ENCODE results near the gene SYNM.

SYNM gene

DNA sequence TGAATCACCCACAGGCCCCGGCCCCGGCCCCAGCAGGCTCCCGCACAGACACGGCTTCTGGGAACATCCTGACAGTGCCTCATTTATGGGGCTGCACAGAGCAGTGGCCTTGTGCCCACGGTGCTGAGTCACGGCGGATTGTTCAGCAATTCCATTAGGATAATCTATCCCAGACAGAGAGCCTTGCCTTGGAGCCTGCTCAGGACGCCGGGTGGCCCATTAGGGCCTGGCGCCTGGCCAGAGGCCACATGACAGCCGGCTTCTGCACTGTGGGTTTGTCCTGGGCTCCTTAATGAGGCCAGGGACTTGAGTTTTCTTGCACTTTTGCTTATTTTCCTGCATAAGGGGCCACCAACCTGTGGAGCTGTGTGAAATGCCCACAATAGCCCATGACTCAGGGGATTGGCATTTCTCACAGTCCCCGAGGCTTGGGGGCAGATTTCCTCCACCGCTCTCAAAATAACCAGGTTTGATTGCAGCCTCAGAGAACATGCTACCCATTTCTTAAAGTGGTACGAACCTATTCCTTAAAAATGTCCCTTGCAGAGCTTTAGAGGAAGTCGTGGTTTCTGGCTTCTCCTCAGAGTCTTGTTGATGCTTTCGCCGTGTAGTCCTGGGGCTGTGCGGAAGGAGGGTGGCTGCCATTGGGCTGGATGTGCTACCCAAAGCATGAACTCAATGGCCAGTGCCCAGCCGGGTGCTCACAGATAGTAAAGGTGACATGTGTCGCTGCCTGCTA lies 19.0 kb downstream of the SYNM start:
- DNase-seq: peak; percentile 96

DNA sequence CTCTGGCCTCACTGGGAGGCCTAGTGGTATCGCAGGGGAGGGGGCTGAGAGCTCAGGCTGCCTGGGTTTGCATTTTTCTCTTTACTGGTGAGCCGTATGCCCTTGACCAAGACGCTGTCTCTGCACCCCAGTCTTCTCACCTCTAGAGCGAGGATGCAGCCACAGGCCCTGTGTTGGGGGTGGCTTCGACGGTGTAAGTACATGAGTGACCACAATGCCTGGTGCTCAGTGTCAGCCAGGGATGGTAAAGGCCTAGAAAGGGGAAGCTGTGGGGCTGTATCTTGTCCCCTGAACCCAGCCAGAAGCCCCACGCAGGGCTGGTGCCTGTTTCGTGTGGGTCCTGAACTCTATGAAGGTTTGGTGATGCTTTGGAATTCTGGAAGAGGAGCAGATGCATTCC lies 19.8 kb downstream of the SYNM start:
- no peak for DNase-seq

DNA sequence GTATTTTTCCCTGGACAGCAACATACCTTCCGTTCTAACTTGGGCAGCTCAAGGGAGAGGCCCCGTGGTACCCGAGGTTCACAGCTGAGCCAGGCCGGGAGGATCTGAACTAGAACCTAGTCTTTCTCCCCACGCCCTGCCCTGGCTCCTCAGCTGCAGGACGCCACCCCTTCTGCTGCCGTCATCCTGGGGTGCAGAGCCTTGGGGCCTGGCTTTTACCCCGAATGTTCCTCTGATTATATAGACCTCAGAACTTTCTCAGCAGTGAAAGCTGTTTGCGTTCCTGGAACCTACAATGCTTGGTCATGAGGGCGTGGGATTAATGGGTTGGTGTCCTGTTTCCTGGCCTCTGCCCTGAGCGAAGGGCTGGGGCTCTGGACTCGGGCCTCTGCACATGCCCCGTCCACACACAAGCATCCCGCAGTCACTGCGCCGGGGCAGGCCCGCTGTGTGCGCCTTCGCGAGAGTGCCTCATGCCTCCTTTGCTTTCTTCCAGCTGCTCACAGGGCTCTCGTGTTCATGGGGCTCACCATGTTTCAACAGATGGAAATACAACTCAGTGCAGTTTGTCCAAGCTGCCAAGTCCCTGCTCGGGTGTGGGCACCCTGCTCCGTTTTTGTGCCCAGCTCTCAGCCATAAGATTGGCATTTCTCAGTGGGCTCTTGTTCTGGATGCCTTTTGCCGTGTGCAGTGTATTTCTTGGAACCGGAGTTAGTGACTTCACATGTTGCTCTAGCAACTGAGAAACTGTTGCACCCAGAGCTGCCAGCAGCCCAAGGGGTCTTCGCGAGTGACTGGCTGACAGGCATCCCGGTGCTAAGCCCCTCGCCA lies 20.4 kb downstream of the SYNM start:
- DNase-seq: no peak

DNA sequence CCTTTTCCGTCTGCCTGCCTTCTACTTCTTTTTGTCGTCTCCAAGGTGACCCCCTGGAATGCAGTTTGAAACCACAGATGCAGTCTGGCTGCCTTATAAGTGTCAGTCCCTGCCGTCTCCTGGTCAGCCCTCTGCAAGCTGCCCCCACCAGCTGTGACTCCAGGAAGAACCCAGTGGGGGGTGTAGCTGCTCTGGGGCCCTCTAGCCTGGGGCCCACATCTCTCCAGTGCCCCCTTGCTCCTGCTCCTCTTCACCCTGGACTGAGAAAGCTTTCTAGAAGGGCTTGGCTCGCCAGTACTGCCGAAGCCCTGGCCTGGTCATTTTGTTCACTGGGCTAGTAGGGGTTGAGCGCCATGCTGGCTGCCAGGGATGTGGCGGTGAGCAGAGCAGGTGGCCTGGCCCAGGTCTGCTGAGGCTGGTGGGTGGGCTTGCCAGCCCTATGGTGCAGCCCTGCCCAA lies 21.3 kb downstream of the SYNM start:
- no peak for DNase-seq

DNA sequence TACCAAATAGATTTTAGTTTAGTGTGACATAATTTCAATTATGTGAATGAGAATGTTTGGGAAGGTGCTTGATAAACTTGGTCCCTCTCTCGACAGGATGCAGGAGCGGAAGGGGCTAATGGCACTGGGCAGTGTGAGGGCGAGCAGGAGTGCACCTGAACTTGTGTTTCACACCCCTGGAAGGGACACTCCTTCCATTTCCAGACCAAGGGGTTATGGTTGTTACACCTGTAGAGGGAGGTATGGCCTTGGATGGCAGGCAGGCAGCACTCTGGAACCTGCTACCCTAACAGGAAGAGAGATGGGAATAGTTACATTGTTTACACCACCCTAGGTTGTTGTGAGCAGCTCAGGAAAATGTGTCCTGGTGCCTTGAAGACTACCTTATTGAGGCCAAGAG lies 22.1 kb downstream of the SYNM start:
- no peak for DNase-seq

DNA sequence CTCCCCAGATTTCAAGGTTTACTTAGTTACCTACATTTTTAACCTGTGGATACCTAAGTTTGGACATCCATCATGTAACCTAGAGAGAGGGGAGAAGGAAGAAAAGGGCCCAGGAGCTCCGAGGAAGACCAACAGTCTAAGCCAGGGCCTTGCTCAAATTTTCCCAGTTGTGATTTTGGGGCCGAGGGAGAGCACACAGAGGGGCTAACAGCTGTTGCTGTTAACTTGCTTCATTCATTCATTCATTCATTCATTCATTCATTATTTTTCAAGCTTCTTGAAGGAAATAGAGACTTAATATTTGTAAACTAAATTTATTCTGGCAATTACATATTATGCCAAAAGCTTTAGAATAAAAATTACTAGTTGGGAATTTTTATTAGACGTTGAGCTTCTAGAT lies 22.9 kb downstream of the SYNM start:
- DNase-seq: no peak

DNA sequence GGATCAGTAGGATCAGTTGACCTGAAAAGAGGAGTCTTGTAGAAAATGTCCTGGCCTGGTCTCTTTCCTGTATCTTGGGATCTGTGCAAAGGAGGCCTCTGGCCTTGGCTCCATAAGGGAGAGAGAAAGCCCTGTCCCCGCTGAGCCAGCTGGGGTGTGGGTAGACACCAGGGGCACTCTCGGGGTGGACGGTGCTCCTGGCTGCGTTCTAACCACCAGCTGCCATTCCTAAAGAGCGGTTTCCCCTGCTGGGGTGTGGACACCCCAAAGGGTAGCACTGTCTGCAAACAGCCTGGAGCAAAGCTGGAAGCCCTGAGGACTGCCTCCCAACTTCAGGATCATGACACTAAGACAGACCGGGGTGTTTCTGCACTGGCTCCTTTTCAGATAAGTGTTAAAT lies 23.5 kb downstream of the SYNM start:
- no peak for DNase-seq

DNA sequence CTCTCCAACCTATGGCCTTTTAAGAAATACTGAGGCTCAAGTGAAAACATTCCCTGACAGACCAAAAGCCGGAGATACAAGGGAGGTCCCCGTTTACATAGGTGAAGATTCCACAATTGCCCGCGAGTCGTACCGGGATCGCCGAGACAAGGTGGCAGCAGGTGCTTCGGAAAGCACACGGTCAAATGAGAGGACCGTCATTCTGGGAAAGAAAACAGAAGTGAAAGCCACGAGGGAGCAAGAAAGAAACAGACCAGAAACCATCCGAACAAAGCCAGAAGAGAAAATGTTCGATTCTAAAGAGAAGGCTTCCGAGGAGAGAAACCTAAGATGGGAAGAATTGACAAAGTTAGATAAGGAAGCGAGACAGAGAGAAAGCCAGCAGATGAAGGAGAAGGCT lies 24.8 kb downstream of the SYNM start:
- DNase-seq: no peak

DNA sequence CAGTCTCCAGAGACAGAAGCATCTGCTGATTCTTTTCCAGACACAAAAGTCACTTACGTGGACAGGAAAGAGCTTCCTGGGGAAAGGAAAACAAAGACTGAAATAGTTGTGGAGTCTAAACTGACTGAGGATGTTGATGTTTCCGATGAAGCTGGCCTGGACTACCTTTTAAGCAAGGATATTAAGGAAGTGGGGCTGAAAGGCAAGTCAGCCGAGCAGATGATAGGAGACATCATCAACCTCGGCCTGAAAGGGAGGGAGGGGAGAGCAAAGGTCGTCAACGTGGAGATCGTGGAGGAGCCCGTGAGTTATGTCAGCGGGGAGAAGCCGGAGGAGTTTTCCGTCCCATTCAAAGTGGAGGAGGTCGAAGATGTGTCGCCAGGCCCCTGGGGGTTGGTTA lies 25.4 kb downstream of the SYNM start:
- no peak for DNase-seq

DNA sequence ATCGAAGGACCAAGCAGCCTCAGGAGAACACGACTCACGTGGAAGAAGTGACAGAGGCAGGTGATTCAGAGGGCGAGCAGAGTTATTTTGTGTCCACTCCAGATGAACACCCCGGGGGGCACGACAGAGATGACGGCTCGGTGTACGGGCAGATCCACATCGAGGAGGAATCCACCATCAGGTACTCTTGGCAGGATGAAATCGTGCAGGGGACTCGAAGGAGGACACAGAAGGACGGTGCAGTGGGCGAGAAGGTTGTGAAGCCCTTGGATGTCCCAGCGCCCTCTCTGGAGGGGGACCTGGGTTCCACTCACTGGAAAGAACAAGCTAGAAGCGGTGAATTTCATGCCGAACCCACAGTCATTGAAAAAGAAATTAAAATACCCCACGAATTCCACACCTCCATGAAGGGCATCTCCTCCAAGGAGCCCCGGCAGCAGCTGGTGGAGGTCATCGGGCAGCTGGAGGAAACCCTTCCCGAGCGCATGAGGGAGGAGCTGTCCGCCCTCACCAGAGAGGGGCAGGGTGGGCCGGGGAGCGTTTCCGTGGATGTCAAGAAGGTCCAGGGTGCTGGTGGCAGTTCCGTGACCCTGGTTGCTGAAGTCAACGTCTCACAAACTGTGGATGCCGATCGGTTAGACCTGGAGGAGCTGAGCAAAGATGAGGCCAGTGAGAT lies 26.0 kb downstream of the SYNM start:
- DNase-seq: no peak

DNA sequence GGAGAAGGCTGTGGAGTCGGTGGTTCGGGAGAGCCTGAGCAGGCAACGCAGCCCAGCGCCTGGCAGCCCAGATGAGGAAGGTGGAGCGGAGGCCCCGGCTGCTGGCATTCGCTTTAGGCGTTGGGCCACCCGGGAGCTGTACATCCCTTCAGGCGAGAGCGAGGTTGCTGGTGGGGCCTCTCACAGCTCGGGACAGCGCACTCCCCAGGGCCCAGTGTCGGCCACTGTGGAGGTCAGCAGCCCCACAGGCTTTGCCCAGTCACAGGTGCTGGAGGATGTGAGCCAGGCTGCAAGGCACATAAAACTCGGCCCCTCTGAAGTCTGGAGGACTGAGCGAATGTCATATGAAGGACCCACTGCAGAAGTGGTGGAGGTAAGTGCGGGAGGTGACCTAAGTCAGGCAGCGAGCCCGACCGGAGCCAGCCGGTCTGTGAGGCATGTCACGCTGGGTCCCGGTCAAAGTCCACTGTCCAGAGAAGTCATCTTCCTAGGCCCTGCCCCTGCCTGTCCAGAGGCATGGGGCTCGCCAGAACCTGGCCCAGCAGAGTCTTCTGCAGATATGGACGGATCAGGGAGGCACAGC lies 26.7 kb downstream of the SYNM start:
- DNase-seq: no peak

DNA sequence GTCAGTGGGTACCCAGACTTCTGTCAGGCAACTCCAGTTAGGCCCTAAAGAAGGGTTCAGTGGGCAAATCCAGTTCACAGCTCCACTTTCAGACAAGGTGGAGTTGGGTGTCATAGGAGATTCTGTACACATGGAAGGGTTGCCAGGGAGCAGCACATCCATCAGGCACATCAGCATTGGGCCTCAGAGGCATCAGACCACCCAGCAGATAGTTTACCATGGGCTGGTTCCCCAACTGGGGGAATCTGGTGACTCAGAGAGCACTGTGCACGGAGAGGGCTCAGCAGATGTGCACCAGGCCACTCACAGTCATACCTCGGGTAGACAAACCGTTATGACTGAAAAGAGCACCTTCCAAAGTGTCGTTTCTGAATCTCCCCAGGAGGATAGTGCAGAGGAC lies 27.2 kb downstream of the SYNM start:
- DNase-seq: no peak

DNA sequence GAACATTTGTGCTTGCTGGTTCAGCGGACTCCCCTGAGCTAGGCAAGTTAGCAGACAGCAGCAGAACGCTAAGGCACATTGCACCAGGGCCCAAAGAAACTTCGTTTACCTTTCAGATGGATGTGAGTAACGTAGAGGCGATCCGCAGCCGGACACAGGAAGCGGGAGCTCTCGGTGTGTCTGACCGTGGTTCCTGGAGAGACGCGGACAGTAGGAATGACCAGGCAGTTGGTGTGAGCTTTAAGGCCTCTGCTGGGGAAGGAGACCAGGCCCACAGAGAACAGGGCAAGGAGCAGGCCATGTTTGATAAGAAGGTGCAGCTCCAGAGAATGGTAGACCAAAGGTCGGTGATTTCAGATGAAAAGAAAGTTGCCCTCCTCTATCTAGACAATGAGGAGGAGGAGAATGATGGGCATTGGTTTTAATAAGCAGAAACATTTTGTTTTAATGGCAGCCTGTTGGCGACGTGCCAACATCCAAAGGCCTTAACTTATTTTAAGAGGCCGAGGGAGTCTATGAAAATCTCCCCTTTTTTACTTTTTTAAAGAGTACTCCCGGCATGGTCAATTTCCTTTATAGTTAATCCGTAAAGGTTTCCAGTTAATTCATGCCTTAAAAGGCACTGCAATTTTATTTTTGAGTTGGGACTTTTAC lies 27.9 kb downstream of the SYNM start:
- no peak for DNase-seq

DNA sequence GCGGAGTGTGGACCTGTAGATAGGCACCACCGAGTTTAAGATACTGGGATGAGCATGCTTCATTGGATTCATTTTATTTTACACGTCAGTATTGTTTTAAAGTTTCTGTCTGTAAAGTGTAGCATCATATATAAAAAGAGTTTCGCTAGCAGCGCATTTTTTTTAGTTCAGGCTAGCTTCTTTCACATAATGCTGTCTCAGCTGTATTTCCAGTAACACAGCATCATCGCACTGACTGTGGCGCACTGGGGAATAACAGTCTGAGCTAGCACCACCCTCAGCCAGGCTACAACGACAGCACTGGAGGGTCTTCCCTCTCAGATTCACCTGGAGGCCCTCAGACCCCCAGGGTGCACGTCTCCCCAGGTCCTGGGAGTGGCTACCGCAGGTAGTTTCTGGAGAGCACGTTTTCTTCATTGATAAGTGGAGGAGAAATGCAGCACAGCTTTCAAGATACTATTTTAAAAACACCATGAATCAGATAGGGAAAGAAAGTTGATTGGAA lies 29.5 kb downstream of the SYNM start:
- no peak for DNase-seq

DNA sequence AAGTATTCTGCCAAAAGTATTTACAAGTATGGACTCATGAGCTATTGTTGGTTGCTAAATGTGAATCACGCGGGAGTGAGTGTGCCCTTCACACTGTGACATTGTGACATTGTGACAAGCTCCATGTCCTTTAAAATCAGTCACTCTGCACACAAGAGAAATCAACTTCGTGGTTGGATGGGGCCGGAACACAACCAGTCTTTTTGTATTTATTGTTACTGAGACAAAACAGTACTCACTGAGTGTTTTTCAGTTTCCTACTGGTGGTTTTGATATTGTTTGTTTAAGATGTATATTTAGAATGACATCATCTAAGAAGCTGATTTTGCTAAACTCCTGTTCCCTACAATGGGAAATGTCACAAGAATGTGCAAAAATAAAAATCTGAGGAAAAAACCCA lies 30.3 kb downstream of the SYNM start:
- no peak for DNase-seq

DNA sequence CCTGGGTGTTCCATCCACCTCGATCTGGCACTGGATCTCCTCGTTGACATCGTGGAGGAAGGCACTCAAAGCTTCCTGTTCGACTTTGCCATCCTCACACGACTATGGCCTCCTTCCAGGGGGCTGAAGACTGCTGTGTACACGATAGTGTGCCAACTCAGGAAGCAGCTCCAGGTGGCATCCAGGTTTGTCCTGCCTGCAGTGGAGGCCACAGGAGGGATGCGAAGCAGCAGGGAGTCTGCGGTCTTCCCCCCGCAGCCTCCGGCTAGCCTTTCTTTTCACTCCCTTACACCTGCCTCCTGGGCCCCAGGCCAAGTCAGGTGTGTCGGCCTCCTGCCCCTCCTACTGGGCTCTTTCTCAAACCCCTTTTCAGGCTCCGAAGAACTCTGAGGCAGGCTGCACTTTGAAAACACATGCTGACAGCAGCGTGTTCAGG lies 32.2 kb downstream of the SYNM start:
- peak; percentile 98 for DNase-seq

DNA sequence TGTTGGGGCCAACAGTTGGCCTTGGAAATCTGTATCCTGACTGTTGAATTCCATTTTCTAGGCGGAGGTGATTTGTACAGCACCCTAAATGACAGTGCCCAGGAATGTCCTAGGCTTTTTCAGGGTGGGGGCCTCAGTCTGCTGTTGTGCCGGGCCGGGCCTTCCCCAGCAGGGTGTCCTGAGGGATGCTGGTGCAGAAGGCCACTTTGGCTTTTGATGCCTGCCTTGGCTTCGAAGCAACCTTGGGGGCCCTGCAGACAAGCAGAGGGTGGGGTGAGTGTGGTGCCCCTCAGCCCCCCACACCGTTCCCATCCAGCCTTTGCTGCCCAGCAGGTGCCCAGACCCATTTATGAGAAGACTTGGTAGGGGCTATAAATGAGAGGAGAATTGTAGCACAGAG lies 33.0 kb downstream of the SYNM start:
- DNase-seq: no peak

DNA sequence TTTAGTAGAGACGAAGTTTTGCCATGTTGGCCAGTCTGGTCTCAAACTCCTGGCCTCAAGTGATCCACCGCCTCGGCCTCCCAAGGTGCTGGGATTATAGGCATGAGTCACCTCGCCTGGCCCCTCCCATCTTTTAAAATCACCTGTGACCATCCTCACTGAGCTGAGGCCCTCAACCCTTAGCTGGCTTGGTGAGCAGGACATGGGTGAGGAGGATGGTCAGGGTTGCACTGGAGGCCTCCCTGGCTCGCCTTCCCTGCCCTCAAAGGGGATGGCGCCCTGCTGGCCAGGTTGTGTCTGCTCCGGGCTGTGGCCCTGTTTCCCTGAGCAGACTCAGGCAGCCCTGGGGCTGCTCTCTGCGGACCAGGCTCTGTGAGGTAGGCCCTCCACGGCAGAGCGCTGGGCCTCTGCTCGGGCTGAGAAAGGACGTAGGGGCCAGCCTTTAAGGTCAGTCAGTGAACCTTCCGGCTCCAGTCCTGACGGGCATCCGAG lies 33.7 kb downstream of the SYNM start:
- DNase-seq: no peak

DNA sequence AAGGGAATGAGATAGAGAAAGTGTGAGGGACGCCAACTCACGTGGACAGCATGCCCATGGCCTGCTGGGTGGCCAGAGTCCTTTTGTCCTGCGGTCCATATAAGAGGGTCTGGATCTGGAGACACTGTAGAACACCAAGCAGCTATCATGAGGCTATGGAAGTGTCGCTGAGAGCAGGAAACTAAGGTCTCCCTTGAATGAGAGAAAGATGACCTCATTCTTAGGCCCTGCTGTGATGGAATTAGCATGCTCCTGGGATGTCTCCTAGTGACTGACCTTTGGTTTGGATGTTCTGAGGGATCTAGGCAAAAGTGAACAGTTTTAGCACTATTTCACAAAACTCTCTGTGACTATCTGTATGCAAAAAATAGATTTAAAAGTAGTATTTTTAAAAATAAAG lies 34.4 kb downstream of the SYNM start:
- no peak for DNase-seq

DNA sequence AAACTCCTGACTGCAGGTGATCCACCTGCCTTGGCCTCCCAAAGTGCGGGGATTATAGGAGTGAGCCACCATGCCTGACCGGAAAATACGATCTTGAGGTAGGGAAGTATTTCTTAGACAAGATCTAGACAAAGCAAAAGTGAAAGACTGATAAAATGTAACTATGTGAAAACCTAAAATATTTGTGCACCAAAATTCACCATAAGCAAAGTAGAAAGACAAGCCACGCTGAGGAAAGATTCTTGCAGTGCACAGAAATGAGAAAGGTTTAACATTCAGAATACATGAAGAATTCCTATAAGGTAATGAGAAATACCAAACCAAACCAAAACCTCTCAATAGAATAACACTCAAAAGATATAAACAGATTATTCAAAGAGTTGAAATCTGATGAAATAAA lies 35.7 kb downstream of the SYNM start:
- DNase-seq: no peak

DNA sequence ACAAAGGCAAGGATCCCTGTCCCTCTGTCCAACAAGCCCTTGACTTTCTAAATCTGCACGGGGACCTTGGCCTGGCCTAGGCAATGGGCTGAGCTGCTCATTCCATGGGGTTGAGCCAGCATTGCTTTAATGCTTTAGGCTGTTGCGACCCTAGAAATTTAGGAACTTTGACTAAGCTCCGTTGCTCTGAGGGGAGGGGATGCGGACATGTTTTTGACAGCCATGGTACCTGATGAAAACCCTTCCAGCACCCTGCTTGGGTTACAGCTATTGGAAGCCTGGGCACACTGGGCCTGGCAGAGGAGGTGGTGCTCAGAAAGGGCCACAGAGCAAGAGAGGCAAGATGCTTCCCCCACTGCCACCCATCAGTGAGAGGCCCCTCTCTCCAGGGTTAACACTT lies 37.1 kb downstream of the SYNM start:
- no peak for DNase-seq

DNA sequence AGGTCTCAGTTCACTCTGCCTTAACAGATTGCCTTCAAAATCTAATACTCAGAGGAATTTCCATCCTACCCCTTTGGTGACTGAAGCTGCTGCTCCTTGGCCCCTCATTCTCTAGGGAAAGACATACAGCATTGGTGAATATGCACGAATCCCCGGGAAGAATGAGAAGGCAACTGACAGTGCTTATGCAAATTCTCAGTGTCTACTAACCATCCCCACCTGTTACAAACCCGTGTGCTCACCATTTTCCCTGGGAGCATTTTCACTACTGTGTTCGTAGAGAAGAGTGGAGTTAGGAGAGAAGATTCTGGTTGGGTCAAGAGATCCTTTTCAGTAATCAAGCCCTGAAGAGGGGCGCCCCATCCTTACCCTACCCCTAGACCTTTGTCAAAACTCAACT lies 37.7 kb downstream of the SYNM start:
- DNase-seq: no peak

DNA sequence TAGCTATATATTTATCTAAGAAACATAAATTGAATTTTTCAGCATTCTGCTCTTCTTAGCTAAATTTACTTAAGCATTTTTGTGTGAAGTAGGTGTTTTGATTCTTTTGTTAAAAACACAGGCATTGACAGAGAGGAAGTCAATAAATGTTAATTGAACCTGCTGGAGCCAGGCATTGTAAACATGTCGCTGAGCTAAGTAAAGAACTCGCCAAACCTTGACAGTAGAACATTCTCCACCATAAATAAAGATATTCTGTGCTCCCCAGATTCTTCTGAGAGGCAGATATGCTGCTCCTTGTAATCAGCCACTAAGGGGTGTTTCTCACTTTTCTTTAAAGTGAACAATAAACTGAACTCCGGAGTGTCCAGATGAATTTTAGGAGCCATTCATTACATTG lies 38.4 kb downstream of the SYNM start:
- DNase-seq: peak; percentile 26
